GM19455 (cell line): Measurements from ENCODE around the gene C6orf132.

ENCODE experiments used
- ATAC-seq: cut with Tn5 transposase; IDR thresholded peaks from one replicate; pipeline ENCODE4 v1.9.1; 2021; ENCODE audit not compliant: unreplicated experiment

The C6orf132 gene

GRCh38 chr6:42137194-42137753 is 5.1 kb downstream of the C6orf132 start:
- ATAC-seq: no peak

- ATAC-seq: no peak
These were observed 5.8 kb downstream of the C6orf132 start for GRCh38 chr6:42136508-42137193.

GRCh38 chr6:42135722-42136121 is 6.7 kb downstream of the C6orf132 start:
- no peak for ATAC-seq

- ATAC-seq: no peak
These were observed 7.3 kb downstream of the C6orf132 start for GRCh38 chr6:42135161-42135560.

- no peak for ATAC-seq
These were observed 8.5 kb downstream of the C6orf132 start for GRCh38 chr6:42133926-42134325.

- no peak for ATAC-seq
These were observed 10.9 kb downstream of the C6orf132 start for GRCh38 chr6:42131531-42131930.

GRCh38 chr6:42129360-42129676 is 13.1 kb downstream of the C6orf132 start:
- ATAC-seq: no peak

- no peak for ATAC-seq
These were observed 13.7 kb downstream of the C6orf132 start for GRCh38 chr6:42128460-42129359.

GRCh38 chr6:42125663-42126062 is 16.8 kb downstream of the C6orf132 start:
- ATAC-seq: no peak

- ATAC-seq: no peak
These were observed 17.2 kb downstream of the C6orf132 start for GRCh38 chr6:42125231-42125630.

GRCh38 chr6:42124223-42124836 is 18.1 kb downstream of the C6orf132 start:
- no peak for ATAC-seq

- no peak for ATAC-seq
These were observed 18.9 kb downstream of the C6orf132 start for GRCh38 chr6:42123379-42124103.

- no peak for ATAC-seq
These were observed 21.2 kb downstream of the C6orf132 start for GRCh38 chr6:42120895-42121865.

GRCh38 chr6:42118162-42119001 is 24.0 kb downstream of the C6orf132 start:
- no peak for ATAC-seq

- ATAC-seq: no peak
These were observed 24.6 kb downstream of the C6orf132 start for GRCh38 chr6:42117843-42118161.

GRCh38 chr6:42113936-42114636 is 28.3 kb downstream of the C6orf132 start:
- ATAC-seq: no peak

GRCh38 chr6:42112351-42112750 is 30.1 kb downstream of the C6orf132 start:
- ATAC-seq: no peak

- ATAC-seq: no peak
These were observed 31.7 kb downstream of the C6orf132 start for GRCh38 chr6:42110683-42111082.
